ENCODE results near the gene TIMM44.
"Not testable (repeated sequence)": the region's sequence is repeated elsewhere in the genome, so short reads cannot be mapped to it uniquely, and the experiment has no call there.

TIMM44 gene

DNA sequence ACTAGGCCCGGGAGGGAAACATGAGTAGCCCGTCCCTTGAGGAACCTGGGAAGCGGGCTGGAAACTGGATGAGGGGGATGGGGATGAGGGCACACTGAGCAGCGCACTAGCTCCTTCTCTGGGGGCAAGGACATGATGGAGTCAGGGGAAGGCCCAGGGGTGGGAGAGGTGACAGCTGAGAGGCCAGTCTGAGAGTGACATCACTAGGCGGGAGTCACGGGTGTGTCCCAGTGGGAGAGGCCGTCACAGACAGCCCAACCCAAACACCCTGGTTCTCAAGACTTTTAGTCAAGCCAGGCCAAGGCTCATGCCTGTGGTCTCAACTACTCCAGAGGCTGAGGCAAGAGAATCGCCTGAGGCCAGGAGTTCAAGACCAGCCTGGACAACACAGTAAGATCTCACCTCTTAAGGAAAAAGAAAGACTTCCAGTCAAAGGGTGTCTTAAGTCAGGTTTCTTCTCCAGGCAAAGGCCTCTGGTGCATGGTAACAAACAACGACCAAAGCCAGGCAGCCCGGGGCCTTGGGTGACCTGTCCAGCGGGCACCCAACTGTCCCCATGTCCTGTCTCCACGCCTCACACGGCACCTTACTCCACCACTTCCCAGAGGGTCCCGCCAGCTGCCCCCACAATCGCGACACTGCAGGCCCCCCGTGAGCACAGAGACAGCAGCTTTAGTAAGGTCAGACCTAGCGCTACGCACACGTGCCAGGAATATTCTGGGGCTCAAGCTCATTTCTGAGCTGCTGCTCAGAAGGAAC is 25.5 kb upstream of the TIMM44 start:
- DNase-seq (ENCODE audit: low spot score in 2 of 2) (no peak), ATAC-seq (ENCODE audit: low read depth) (no peak)
- Mint-ChIP-seq H3K9me3 (no peaks in the 10 kb centered on the region), H3K27me3 (no peaks in the 10 kb centered on the region), H3K27ac (no peak overlapping the region), H3K4me1 (no peaks in the 10 kb centered on the region), H3K4me3 (no peak overlapping the region), H3K36me3 (peaks cover 20% of the 10 kb centered on the region)

DNA sequence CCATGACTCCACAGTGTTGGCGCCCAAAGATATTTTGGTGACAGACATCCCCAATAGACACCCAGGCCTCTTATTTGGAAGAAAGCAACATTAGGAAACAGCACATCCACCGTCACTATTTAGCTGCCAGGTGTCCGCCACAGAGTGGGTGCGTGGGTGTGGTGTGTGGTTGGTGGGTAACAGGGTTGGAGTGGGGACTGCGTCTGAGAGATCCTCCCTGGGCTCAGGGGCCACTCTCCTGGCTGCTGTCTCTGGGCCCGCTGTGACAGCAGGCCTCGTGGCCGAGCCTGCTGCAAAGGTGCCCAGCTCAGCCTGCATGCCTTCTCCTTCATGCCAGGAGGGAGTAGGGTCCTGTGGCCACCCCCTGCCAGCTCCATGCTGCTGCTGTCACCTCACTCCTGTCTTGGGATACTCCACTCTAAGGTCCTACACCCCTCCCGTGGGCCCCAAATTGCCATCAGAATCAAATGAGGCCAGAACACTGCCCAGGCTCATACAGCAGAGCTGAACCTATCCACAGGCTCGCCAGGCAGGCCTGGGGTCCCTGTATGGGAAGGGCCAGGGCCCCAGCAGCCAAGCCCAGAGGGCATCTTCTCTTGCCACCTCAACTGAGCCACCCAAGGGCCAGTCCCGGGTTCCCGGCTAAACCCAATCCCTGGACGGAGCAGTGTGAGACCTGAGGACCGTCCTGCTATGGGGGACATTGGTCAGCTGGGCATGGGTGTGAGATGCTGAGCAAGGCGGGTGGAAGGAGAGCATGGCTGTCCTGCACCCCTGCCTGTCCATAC is 24.7 kb upstream of the TIMM44 start:
- DNase-seq (ENCODE audit: low spot score in 2 of 2) (no peak), ATAC-seq (ENCODE audit: low read depth) (no peak)
- H3K36me3 Mint-ChIP-seq: peaks cover 17% of the 10 kb centered on the region
- H3K27me3 Mint-ChIP-seq: no peaks in the 10 kb centered on the region
- no peak overlapping the region for H3K4me3 Mint-ChIP-seq
- H3K27ac Mint-ChIP-seq: no peak overlapping the region
- no peaks in the 10 kb centered on the region for H3K9me3 Mint-ChIP-seq
- H3K4me1 Mint-ChIP-seq: no peaks in the 10 kb centered on the region

DNA sequence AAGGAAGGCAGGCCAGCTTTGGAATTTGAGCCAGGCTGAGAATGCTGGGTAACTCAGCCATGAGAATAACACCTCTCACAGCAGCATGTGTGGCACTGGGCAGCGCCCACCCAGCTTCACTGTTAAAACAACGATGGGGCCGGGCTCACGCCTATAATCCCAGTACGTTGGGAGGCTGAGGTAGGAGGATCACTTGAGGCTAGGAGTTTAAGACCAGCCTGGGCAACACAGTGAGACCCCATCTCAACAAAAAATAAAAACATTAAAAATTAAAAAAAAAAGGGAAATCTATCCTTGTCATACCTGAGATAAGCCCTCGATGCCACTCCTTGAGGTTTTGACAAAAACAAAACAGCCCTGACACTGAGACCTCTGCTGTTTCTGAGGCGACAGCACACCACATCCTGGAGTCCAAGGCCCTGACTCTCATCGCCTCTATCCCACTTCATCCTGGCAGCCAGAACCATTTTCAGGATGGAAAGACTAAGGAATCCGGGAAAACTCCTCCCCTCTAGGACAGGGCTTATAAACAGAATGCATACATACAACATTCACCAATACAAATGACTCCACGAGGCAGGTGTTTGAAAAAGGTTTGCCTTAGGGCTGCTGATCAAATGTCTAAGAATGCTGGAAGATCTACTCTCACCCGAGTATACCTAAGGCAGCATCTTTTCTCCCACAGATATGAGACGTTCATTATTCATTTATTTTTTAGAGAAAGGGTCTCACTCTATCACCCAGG is 22.6 kb upstream of the TIMM44 start:
- no peak for DNase-seq (ENCODE audit: low spot score in 2 of 2)
- peak overlapping the region; percentile 45 for H3K27ac Mint-ChIP-seq
- no peak overlapping the region for H3K4me3 Mint-ChIP-seq
- no peaks in the 10 kb centered on the region for H3K9me3 Mint-ChIP-seq
- no peaks in the 10 kb centered on the region for H3K27me3 Mint-ChIP-seq
- H3K36me3 Mint-ChIP-seq: peaks cover 22% of the 10 kb centered on the region
- no peaks in the 10 kb centered on the region for H3K4me1 Mint-ChIP-seq
- ATAC-seq (ENCODE audit: low read depth): no peak

DNA sequence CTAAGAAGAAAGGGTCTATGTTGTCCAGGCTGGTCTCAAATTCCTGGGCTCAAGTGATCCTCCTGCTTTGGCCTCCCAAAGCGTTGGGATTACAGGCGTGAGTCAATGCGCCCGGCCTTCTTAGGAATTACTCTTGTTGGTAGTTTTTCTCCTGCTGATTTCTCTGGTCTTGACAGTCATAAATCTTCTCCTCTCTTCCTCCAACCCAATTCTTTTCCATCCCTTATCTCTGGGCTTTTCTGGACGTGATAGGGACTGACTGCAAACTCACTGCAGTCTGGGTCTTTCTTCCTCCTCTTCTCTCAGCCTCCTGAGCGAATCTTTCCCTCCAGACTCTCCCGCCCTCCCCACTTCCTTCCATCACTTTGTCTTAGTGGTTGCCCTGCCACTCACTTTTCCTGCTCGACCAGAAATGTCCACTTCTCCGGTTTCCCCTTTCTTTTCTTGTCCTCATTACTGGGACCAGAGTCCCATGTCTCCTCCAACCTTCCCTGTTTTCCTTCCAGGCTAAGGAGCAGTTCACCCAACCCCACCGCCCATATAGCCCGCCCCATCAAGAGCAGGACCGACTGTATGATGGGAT is 21.9 kb upstream of the TIMM44 start:
- H3K4me3 Mint-ChIP-seq: no peak overlapping the region
- H3K27me3 Mint-ChIP-seq: no peaks in the 10 kb centered on the region
- no peaks in the 10 kb centered on the region for H3K9me3 Mint-ChIP-seq
- H3K27ac Mint-ChIP-seq: no peak overlapping the region
- no peak for DNase-seq (ENCODE audit: low spot score in 2 of 2)
- no peak for ATAC-seq (ENCODE audit: low read depth)
- H3K36me3 Mint-ChIP-seq: peaks cover 20% of the 10 kb centered on the region
- H3K4me1 Mint-ChIP-seq: no peaks in the 10 kb centered on the region

DNA sequence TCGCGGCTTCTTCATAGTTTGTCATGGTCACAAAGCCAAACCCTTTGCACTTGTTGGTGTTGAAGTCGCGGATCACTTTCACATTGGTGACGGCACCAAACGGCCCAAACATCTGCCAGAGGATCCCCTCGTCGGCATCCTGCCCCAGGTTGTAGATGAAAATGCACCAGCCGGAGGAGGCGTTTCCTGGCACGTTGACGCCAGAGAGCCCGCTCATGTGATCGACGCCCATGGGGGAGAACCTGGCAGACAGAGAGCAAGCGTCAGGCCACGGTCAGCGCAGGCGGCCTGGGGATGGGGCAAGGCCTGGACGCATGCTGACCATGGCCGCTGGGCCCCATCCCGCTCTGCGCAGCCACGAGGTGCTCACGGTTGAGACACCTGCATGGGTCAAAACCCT is 20.1 kb upstream of the TIMM44 start:
- H3K4me1 Mint-ChIP-seq: no peaks in the 10 kb centered on the region
- H3K27ac Mint-ChIP-seq: no peak overlapping the region
- peaks cover 20% of the 10 kb centered on the region for H3K36me3 Mint-ChIP-seq
- ATAC-seq (ENCODE audit: low read depth) (no peak), DNase-seq (ENCODE audit: low spot score in 2 of 2) (no peak)
- no peak overlapping the region for H3K4me3 Mint-ChIP-seq
- no peaks in the 10 kb centered on the region for H3K27me3 Mint-ChIP-seq
- no peaks in the 10 kb centered on the region for H3K9me3 Mint-ChIP-seq

DNA sequence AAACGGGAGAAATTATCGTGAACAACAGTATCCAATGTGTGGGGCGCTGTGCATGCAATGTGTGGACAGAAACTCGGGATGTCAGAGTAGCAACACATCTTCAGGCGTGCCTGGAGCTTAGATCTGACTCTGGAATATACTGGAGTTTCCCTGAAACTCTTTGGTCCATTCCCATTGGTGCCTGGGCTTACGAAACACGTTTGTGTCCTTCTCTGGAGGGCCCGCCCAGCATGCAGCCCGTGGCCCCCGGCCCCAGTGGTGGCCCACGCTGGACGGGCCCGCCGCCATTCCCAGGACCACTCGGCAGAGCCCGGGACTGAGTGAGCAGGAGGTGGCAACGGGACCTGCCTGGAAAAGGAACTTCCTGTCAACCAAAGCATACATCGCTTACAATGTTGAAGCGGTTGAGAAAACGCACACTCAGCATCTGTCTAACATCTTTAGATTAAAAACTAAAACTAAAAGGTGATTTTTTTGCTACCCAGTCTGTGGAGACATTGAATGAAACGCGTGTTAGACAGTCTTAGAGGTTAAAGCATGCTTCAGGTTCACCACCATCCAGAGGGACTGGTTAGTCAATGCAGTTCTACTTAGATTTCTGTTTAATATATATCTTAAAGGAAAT is 19.3 kb upstream of the TIMM44 start:
- no peak overlapping the region for H3K4me3 Mint-ChIP-seq
- H3K36me3 Mint-ChIP-seq: peaks cover 20% of the 10 kb centered on the region

DNA sequence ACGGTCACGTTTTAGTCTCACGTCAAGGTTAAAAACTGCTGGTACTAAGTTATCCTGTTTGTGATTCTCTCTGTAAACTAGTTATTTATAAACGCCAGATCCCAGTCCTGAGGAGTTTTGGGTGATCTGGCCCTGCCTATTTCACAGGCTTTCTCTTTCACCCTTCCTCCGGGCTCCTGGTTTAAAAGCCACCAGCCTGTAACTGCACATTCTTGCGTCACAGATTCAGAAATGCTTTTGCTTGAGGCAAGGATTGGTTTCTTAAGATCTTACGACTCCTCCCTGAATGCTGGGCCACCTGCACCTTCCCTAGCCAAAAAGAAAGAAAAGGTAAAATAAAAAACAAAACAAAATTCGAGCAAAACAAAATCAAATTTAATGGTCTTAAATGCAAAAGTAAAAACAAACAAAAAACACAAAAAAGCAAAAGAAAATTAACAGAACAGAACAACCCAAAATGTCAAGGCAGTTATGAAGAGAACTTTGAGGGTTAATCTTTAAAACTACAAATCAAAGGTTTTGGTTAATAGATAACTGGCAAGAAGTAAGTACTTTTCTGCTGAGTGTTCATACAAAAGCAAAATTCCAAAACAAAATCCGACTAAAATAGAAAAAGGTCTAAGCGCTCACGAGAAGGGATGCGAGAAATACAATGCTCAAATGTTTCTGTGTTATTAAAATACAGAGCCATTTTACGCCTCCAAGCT is 18.6 kb upstream of the TIMM44 start:
- DNase-seq (ENCODE audit: low spot score in 2 of 2) (no peak), ATAC-seq (ENCODE audit: low read depth) (no peak)
- H3K9me3 Mint-ChIP-seq: no peaks in the 10 kb centered on the region
- no peaks in the 10 kb centered on the region for H3K27me3 Mint-ChIP-seq
- no peaks in the 10 kb centered on the region for H3K4me1 Mint-ChIP-seq
- peaks cover 17% of the 10 kb centered on the region for H3K36me3 Mint-ChIP-seq
- no peak overlapping the region for H3K4me3 Mint-ChIP-seq
- H3K27ac Mint-ChIP-seq: no peak overlapping the region

More for the DNA sequence above, 19.3 kb upstream of the TIMM44 start:
- H3K27ac Mint-ChIP-seq: no peak overlapping the region
- ATAC-seq (ENCODE audit: low read depth) (no peak), DNase-seq (ENCODE audit: low spot score in 2 of 2) (no peak)
- no peaks in the 10 kb centered on the region for H3K4me1 Mint-ChIP-seq
- no peaks in the 10 kb centered on the region for H3K27me3 Mint-ChIP-seq
- H3K9me3 Mint-ChIP-seq: no peaks in the 10 kb centered on the region

DNA sequence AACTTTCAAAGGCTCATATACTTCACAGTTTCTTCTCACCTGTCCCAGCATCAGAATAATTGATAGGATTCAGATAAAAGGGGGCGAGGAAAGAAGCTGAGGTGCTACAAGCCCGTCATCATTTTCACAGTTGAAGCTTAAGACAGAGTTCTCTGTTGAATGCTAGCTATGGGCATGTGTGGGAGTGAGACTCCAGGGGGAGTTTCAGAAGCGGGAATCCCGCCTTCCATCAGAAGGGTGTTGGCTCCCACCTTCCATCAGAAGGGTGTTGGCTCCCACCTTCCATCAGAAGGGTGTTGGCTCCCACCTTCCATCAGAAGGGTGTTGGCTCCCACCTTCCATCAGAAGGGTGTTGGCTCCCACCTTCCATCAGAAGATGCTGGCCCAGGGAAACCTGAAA is 17.6 kb upstream of the TIMM44 start:
- not testable (repeated sequence) for H3K4me1 Mint-ChIP-seq; DNase-seq (ENCODE audit: low spot score in 2 of 2); H3K4me3 Mint-ChIP-seq; H3K27me3 Mint-ChIP-seq; H3K27ac Mint-ChIP-seq; ATAC-seq (ENCODE audit: low read depth); H3K9me3 Mint-ChIP-seq
- peaks cover 14% of the 10 kb centered on the region for H3K36me3 Mint-ChIP-seq

DNA sequence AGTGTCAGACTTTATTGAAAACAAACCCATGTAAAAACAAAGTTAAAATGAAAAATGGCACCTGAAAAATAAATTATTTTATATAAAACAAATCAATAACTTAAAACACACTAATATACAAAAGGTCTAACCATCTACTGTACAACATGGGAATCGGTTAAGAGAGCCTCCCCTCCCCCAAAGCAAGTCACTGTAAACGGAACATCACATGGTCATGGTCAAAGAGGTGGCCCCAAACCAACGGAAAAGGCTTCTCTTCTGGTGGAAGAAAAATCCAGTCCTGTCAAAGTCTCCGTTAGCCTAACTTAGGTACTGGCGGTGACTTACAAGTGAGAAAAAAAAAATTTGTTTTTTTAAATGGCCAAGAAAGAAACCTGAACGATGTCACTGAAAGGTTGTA is 15.7 kb upstream of the TIMM44 start:
- H3K36me3 Mint-ChIP-seq: peaks cover 9% of the 10 kb centered on the region
- no peaks in the 10 kb centered on the region for H3K4me1 Mint-ChIP-seq
- H3K9me3 Mint-ChIP-seq: no peaks in the 10 kb centered on the region
- ATAC-seq (ENCODE audit: low read depth) (no peak), DNase-seq (ENCODE audit: low spot score in 2 of 2) (no peak)
- H3K27ac Mint-ChIP-seq: no peak overlapping the region
- H3K4me3 Mint-ChIP-seq: no peak overlapping the region
- H3K27me3 Mint-ChIP-seq: no peaks in the 10 kb centered on the region

DNA sequence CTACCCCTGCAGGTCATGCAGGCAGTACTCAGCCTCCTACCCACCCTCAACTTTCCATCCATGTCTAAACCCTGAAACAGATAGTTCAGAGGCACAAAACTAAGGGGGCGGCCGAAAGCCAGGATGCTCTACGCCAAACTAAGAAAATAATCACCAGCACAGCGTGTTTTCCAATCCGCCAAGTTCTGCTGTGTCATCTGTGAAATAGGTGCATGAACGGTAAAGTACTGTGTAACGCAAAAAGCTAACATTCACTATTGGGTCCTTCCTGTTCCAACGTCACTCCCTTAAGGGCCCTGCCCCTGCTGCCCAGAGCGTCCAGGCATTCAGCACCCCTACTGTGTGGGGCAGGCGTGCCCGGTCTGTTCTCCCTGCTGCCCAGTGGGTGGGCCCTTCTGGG is 12.2 kb upstream of the TIMM44 start:
- Mint-ChIP-seq H3K27me3 (no peaks in the 10 kb centered on the region), H3K9me3 (no peaks in the 10 kb centered on the region), H3K27ac (no peak overlapping the region)

DNA sequence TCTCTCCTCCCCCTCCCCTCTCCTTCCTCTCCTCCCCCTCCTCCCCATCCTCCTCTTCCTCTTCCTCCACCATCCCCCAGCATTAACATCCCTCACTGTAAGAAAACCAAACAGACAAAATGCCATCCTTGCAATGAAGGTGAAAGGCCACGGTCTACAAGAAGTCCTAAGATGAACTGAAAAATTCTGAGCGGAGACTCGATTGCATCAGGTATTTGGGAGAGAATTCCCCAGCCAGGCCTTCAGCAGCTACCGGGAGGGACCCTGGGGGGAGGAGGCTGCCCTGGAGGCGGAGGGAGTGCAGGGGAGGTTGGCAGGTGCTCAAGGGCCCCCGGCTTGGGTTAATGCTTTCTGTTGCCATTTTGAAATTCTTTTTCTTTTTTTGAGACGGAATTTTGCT is 10.1 kb upstream of the TIMM44 start:
- Mint-ChIP-seq H3K36me3 (peaks cover 2% of the 10 kb centered on the region), H3K4me3 (no peak overlapping the region), H3K27ac (no peak overlapping the region), H3K9me3 (no peaks in the 10 kb centered on the region), H3K4me1 (peaks cover 2% of the 10 kb centered on the region), H3K27me3 (no peaks in the 10 kb centered on the region)
- ATAC-seq (ENCODE audit: low read depth) (no peak), DNase-seq (ENCODE audit: low spot score in 2 of 2) (no peak)

More for the DNA sequence above, 12.2 kb upstream of the TIMM44 start:
- no peak for DNase-seq (ENCODE audit: low spot score in 2 of 2)
- no peak for ATAC-seq (ENCODE audit: low read depth)
- peaks cover 2% of the 10 kb centered on the region for H3K4me1 Mint-ChIP-seq
- H3K4me3 Mint-ChIP-seq: no peak overlapping the region
- H3K36me3 Mint-ChIP-seq: peaks cover 2% of the 10 kb centered on the region

DNA sequence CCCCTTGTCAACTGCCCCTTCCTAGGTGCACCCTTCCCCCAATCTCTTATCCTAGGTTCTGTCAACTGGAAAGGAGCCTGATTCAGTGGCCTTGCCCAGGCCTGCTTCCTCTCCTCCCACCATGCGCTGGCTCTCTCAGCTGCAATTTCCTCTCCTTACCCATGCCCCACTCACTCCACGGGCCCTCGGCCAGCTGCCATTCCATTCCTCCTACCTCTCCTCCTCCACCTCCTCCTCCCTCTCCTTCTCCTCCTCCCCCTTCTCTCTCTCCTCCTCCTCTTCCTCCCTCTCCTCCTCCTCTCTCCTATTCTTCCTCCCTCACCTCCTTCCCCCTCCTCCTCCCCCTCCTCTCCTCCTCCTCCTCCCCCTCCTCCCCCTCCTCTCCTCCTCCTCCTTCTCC is 9.6 kb upstream of the TIMM44 start:
- H3K27ac Mint-ChIP-seq: no peak overlapping the region

DNA sequence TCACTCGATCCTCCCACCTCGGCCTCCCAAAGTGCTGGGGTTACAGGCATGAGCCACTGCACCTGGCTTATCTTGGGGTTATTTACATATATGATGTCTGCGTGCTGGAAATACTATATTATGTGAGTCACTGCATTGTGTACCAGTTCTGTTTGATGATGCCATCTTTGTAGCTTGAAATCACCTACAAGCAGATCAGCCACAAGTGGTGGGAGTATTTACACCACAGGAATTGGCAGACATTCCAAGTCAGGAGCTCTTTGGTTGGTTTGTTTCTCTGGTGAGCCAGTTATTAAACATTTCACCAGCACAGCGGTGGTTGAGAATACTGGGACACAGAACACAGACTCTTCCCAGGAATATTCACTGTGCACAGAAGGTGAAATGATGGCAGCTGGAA is 4.5 kb upstream of the TIMM44 start:
- Mint-ChIP-seq H3K9me3 (no peaks in the 10 kb centered on the region), H3K27ac (no peak overlapping the region), H3K27me3 (no peaks in the 10 kb centered on the region), H3K4me1 (peaks cover 7% of the 10 kb centered on the region), H3K36me3 (no peaks in the 10 kb centered on the region), H3K4me3 (no peak overlapping the region)
- ATAC-seq (ENCODE audit: low read depth): no peak
- DNase-seq (ENCODE audit: low spot score in 2 of 2): no peak

More for the DNA sequence above, 9.6 kb upstream of the TIMM44 start:
- Mint-ChIP-seq H3K4me3 (no peak overlapping the region), H3K27me3 (no peaks in the 10 kb centered on the region), H3K4me1 (peaks cover 2% of the 10 kb centered on the region), H3K9me3 (no peaks in the 10 kb centered on the region), H3K36me3 (peaks cover 2% of the 10 kb centered on the region)
- ATAC-seq (ENCODE audit: low read depth) (no peak), DNase-seq (ENCODE audit: low spot score in 2 of 2) (no peak)

Data from memory B cell (primary cell).